ENCODE data around the gene TRPM1. TPM values are rescaled to one million over a fixed set of nuclear protein-coding genes. Genes with fewer than 3 reads are reported as not detected.

The TRPM1 gene
- total RNA-seq, 2 donors from 2014 or later: not detected

- Histone ChIP-seq H3K36me3 (no peaks in the 10 kb centered on the region), H3K27ac (no peak overlapping the region), H3K27me3 (replicated peaks; ENCODE audit: insufficient read depth) (no peaks in the 10 kb centered on the region), H3K9me3 (no peaks in the 10 kb centered on the region), H3K4me3 (no peak overlapping the region), H3K4me1 (ENCODE audit: control insufficient read depth in 1 of 2, low read depth in 2 of 2) (no peaks in the 10 kb centered on the region)
- TF ChIP-seq, protein P1, sequence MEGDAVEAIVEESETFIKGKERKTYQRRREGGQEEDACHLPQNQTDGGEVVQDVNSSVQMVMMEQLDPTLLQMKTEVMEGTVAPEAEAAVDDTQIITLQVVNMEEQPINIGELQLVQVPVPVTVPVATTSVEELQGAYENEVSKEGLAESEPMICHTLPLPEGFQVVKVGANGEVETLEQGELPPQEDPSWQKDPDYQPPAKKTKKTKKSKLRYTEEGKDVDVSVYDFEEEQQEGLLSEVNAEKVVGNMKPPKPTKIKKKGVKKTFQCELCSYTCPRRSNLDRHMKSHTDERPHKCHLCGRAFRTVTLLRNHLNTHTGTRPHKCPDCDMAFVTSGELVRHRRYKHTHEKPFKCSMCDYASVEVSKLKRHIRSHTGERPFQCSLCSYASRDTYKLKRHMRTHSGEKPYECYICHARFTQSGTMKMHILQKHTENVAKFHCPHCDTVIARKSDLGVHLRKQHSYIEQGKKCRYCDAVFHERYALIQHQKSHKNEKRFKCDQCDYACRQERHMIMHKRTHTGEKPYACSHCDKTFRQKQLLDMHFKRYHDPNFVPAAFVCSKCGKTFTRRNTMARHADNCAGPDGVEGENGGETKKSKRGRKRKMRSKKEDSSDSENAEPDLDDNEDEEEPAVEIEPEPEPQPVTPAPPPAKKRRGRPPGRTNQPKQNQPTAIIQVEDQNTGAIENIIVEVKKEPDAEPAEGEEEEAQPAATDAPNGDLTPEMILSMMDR (IDR thresholded peaks at IDR 0.05): no peak
- no peak for DNase-seq (ENCODE audit: low spot score)
- ATAC-seq (ENCODE audit: insufficient number of reproducible peaks, low FRiP score, low read depth): no peak
Observed at GRCh38 chr15:30973379-30973778, 128.1 kb downstream of the TRPM1 start.

DNA sequence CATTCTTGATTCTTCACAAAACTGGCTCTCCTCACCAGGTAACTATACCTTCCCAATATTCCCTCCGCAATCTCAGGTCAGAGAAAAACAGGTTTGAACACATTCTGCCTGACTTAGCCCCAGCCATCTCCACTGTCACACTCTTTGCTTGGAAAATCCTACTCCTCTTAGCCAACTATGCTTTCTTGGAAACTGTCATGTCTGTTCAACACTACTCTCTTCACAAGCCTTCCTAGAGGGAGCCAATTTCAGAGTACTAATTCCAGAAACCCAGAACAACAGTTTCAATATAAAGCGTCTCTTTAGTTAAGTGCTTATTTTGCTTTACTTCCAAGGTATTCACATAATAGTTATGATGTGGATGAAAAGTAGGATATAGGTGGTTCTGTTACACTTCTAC lies 131.8 kb downstream of the TRPM1 start:
- TF ChIP-seq, protein P1 (IDR thresholded peaks at IDR 0.05): no peak
- Histone ChIP-seq H3K27me3 (replicated peaks; ENCODE audit: insufficient read depth) (no peaks in the 10 kb centered on the region), H3K4me3 (no peak overlapping the region), H3K27ac (no peak overlapping the region), H3K9me3 (no peaks in the 10 kb centered on the region), H3K4me1 (ENCODE audit: control insufficient read depth in 1 of 2, low read depth in 2 of 2) (no peaks in the 10 kb centered on the region), H3K36me3 (peaks cover 7% of the 10 kb centered on the region)
- DNase-seq (ENCODE audit: low spot score) (no peak), ATAC-seq (ENCODE audit: insufficient number of reproducible peaks, low FRiP score, low read depth) (no peak)

- no peak for ATAC-seq (ENCODE audit: insufficient number of reproducible peaks, low FRiP score, low read depth)
Observed at GRCh38 chr15:30963681-30964080, 137.8 kb downstream of the TRPM1 start.

DNA sequence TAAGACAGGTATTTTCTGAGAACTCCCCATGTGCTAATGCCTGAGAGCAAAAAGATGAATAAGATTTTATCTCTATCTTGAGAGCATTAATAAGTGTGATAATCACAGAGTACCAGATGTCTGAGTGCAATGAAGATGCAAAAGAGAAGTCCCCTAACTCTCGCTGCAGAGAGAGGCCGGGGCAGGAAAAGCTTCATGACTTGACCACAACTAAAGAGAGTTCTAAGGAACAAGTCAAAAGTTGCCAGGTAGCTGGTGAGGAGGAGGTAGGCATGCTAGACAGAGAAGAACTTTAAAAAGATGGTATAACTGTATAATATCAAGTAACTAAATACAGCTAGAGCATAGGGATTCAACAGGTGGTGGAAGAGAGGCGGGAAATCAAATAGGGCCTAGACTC lies 138.9 kb downstream of the TRPM1 start:
- Histone ChIP-seq H3K4me1 (ENCODE audit: control insufficient read depth in 1 of 2, low read depth in 2 of 2) (no peaks in the 10 kb centered on the region), H3K27me3 (replicated peaks; ENCODE audit: insufficient read depth) (no peaks in the 10 kb centered on the region), H3K4me3 (no peak overlapping the region), H3K9me3 (no peaks in the 10 kb centered on the region), H3K27ac (no peak overlapping the region), H3K36me3 (peaks cover 14% of the 10 kb centered on the region)
- ATAC-seq (ENCODE audit: insufficient number of reproducible peaks, low FRiP score, low read depth) (no peak), DNase-seq (ENCODE audit: low spot score) (no peak)
- TF ChIP-seq, protein P1 (IDR thresholded peaks at IDR 0.05): no peak

More at GRCh38 chr15:30963681-30964080, 137.8 kb downstream of the TRPM1 start:
- no peaks in the 10 kb centered on the region for H3K9me3 ChIP-seq
- no peak for DNase-seq (ENCODE audit: low spot score)
- peaks cover 7% of the 10 kb centered on the region for H3K36me3 ChIP-seq
- H3K27ac ChIP-seq: no peak overlapping the region
- H3K27me3 ChIP-seq (replicated peaks; ENCODE audit: insufficient read depth): no peaks in the 10 kb centered on the region
- H3K4me3 ChIP-seq: no peak overlapping the region
- TF ChIP-seq, protein P1 (IDR thresholded peaks at IDR 0.05): no peak
- no peaks in the 10 kb centered on the region for H3K4me1 ChIP-seq (ENCODE audit: control insufficient read depth in 1 of 2, low read depth in 2 of 2)

DNA sequence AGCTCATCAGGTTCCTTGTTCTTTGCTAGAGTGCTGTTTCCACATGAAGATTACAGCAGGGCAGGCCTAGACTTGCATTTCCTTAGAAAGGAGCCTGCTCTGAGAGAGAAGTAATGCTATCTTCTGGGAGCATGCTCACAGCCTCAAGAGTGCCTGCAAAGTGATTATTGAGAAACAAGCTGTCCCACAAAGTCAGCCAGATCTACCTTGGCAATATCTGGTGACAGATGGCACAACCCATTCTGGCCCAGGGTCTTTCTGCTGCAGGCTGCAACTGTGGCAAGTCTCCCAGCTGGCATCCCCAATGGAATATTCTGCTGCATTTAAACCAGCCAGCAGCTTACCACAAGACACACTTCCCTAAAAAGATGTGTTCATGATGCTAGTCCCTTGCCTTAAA lies 139.4 kb downstream of the TRPM1 start:
- no peaks in the 10 kb centered on the region for H3K9me3 ChIP-seq
- TF ChIP-seq, protein P1 (IDR thresholded peaks at IDR 0.05): no peak
- H3K36me3 ChIP-seq: peaks cover 20% of the 10 kb centered on the region
- no peak overlapping the region for H3K27ac ChIP-seq
- DNase-seq (ENCODE audit: low spot score): no peak
- no peaks in the 10 kb centered on the region for H3K27me3 ChIP-seq (replicated peaks; ENCODE audit: insufficient read depth)
- no peak for ATAC-seq (ENCODE audit: insufficient number of reproducible peaks, low FRiP score, low read depth)
- H3K4me3 ChIP-seq: no peak overlapping the region
- H3K4me1 ChIP-seq (ENCODE audit: control insufficient read depth in 1 of 2, low read depth in 2 of 2): no peaks in the 10 kb centered on the region

Data from thoracic aorta (tissue), 2 donors.